Dedifferentiated amniotic fluid mesenchymal stem cell (primary cell): ENCODE results near the gene CAVIN4.

ENCODE experiments used
- DNase-seq: peaks from one replicate; pipeline ENCODE4 v3.0.0-alpha.2; 2016; ENCODE audit errors: extremely low spot score

CAVIN4 gene

DNA sequence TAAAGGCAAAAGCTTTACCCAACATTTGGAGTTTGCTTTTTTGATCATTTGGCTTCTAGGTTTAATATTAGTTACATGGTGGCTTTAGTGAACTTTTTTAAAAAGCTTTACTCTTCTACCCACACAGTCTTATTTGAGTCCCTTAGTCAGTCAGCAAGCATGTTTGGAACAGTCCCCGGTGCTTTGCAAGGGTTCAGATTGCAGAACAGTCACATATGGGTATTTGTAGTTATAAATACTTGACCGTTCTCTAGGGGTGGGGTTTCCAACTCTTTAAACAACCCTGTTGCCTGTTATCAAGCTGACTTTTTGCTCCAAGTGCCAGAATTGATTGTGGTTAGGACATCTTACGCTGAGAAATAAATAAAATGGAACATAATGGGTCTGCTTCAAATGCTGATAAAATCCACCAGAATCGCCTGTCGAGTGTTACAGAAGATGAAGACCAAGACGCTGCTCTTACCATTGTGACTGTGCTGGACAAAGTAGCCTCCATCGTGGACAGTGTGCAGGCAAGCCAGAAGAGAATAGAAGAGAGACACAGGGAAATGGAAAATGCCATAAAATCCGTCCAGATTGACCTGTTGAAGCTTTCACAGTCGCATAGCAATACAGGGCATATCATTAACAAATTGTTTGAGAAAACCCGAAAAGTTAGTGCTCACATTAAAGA lies at the start of gene CAVIN4:
Gene CAVIN4, plus strand, starts transcription at position 304 of the 673 bp plus-strand sequence. Its CDS starts 65 bp downstream, at position 369.
- peak; percentile 60 for DNase-seq

GRCh38 chr9:100534401-100534800 lies 43.5 kb upstream of the CAVIN4 start:
- no peak for DNase-seq

DNA sequence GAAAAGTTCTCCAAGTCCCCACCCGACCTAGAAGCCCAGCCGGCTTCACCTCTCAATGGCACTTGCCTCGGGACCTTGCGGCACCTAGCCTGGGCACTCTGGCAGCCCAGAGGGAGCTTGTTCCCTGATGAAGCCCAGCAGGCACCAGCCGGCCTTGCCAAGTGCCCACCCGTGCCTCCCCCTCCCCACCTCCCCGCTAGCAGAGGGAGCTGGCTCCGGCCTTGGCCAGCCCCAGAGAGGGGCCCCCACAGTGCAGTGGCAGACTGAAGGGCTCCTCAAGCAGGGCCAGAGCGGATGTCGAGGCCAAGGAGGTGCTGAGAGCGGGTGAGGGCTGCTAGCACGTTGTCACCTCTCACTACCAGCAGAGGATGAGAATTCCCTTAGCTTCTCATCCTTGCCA lies 37.6 kb upstream of the CAVIN4 start:
- no peak for DNase-seq

DNA sequence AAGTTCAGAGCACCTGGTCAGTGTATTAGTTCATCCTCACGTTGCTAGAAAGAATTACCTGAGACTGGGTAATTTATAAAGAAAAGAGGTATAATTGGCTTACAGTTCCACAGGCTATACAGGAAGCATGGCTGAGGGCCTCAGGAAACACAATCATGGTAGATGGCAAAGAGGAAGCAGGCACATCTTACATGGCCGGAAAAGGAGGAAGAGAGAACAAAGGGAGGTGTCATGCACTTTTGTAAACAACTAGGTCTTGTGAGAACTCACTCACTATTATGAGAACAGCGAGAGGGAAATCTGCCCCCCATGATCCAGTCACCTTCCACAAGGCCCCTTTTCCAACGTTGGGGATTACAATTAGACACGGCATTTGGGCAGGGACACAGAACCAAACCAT lies 28.8 kb upstream of the CAVIN4 start:
- no peak for DNase-seq

DNA sequence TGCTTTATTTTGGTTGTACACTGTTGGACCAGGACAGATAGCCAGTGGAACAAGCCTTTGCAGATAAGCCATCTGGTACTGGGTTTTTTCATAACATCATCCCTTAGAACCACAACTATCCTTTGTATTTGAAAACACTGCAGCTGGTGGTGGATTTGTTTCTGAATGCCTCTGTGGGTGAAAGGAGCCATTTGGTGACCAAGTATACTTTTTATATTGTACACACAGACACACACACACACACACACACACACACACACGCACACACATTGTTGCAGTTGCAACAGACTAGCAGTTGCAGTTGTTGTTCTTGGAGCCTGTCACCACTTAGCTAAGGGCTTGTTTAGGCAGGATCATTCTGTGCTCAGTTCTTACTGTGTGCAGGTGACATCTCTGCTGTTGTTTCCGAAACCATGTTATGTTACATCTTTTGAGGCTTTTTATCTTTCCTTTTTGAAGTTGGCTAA lies 22.9 kb upstream of the CAVIN4 start:
- DNase-seq = no peak

DNA sequence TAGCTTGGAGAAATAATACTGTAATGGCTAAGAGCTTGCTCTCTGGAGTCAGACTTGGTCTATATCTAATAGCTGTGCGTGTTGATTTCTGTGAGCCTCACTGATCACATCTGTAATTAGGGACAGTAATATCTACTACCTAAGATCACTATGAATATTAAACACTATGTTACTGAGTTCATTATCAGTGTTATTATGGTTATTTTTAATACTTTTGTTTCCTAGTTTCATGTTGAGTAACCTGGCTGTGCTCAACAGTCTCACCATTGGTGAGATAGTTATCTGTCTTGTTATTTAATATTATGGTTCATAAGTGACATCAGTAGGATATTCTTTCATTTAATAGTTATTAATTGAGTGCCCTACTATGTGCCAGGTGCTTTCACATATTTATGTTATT lies 22.4 kb upstream of the CAVIN4 start:
- DNase-seq = no peak

DNA sequence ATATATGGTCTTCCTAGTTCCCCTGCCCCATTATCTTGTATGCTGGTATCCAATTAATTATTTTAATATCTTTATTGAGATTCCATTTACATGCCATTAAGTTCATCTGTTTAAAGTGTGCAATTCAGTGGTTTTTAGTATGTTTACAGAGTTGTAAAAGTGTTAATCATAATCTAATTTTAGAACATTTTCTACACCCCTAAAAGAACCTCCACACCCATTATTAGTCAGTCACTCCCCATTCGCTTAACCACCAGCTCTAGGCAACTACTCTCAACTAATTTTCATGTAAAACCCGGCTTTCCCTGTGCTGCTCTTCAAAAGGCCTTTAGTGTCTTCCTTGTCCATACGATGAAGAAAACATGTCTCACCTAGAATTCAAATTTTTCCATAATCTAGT lies 20.8 kb upstream of the CAVIN4 start:
- DNase-seq = no peak

DNA sequence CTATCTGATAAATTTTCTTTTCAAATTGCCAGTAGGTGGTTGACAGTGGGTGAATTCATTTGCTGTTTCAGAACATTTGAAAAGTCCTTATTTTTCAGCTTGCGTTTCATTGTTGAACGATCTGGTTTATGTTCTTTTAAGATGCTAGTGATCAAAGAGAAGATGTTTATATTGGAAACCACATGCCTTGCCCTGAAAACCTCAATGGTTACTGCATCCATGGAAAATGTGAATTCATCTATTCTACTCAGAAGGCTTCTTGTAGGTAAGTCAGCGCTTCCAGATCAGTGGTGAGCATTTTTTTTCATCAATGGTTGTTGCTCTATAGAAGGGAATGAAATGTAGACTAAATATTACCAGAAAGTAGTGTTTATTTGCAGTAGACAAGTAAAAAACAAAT lies 16.6 kb upstream of the CAVIN4 start:
- DNase-seq = no peak

DNA sequence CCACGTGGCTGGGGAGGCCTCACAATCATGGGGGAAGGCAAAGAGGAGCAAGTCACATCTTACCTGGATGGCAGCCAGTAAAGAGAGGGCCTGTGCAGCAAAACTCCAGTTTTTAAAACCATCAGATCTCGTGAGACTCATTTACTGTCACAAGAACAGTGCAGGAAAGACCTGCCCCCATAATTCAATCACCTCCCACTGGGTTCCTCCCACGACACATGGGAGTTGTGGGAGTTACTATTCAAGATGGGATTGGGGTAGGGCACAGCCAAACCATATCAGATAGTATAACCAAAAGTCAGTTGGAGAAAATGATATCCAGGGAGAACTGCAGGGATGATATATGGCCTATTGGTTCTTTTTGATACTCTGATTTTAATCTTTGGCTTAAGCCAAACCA lies 10.0 kb upstream of the CAVIN4 start:
- DNase-seq = no peak

DNA sequence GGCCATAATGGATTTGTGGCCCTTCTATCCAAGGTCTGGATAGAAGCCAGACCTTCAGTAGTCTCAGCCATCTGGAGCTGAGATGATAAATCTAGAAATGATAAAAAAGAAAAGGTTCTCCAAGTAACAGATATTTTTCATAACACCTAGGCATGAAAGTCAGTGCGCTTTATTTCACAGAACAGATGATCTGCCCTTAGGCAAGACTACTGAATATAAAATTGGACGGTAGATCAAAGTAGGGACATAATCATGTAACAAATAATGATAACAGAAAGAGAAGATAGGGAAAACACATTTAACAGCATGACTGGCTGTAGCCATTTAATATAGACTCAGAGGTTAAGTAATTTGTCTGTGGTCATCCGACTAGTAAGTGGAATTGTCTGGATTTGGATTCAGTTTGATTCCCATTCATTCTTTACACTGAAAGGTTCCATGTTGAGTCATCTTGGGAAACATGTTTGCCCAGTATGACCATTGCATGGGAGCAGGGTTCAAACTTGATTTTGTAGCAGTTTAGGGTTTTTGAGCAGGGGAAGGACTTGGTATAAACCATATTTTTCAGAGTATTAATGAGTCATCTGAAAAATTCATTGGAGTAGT lies 4.1 kb upstream of the CAVIN4 start:
- no peak for DNase-seq

DNA sequence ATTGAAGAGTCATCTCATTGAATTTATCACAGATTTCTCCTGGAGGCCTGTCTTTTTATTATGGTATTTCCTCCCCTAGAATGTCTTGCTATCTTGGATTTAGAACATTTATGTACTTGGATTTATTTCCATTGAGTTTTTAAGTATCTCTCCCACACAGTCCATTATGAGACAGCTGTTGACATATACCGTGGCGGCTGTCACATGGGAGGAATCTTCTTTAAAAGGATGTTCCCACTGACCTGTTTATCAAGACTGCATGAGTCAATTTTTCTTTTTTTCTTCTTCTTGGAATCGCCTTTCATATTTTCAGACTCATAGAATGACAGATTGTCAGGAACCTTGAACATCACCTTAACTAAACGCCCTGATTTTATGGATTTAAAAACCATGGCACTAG lies 2.9 kb upstream of the CAVIN4 start:
- DNase-seq = no peak

GRCh38 chr9:100575765-100576386 lies 2.0 kb upstream of the CAVIN4 start:
- peak; percentile 60 for DNase-seq

DNA sequence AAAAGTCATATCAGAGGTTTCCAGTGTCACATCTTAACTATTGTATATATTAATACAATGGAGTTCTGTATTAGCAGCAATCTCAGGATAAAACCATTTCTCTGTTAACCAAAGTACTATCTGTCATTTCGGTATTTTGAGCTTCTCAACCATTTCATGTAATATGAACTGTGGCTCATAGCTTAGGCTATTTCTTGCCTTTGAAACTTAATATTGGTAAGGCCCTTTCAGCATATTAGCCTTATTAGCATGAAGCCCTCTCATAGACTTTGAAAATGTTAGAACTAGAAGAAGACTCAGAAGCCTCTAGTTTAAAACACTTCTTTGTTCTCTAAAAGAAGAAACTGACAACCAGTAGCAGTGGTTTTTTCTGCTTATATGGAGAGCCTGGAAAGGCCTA lies 731 bp downstream of the CAVIN4 start:
- DNase-seq = no peak

DNA sequence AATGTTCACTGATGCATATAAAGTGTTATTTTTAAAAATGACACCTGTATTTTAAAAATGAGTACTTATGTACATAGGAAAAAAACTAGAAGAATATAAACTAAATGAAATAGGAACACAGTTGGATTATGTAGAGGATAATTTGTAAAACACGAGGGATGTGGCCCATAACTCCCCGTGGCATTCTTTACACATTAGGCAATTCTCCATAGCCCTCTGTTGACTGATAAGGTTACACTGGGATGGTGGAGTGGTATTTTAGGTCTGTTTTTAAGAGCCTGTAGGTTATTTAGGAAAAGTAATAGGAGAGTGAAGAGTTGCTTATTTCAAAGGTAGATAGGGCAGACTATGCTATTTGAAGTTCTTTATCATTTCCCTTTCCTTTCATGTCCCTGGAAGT lies 1.8 kb downstream of the CAVIN4 start:
- DNase-seq = peak; percentile 52

- no peak for DNase-seq
These were observed 2.4 kb downstream of the CAVIN4 start for GRCh38 chr9:100580257-100580656.

GRCh38 chr9:100581081-100581480 lies 3.2 kb downstream of the CAVIN4 start:
- DNase-seq = no peak

- DNase-seq = no peak
These were observed 3.8 kb downstream of the CAVIN4 start for GRCh38 chr9:100581661-100582060.

GRCh38 chr9:100583014-100583802 lies 5.3 kb downstream of the CAVIN4 start:
- DNase-seq = no peak

DNA sequence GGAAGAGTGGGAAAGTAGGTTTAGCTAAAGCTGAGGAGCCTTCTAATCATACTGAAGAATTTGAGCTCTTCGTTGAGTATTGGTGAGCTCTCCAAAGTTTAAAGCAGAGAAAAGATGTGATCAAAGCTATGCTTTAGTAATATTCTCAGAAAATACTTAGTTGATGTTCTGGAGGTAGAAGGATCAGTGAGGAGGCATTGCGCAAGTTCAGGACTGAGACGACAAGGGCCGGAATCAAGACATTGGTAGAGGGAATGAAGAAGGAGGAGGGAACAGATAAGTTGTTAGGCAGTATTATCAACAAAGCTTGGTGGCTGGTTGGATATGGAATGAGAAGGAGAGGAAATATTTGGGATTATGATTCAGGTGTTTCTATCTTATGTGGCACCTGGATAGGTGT lies 7.1 kb downstream of the CAVIN4 start:
- no peak for DNase-seq

DNA sequence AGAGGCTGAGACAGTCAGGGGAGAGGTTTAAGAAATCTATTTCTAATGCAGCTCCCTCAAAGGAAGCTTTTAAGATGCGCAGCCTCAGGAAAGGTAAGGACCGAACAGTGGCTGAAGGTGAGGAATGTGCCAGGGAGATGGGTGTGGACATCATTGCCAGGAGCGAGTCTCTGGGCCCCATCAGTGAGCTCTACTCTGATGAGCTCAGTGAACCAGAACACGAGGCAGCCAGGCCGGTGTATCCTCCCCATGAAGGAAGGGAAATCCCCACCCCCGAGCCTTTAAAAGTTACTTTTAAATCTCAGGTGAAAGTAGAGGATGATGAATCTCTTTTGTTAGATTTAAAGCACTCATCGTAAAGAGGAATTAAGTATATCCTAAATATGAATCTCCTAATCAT lies 8.2 kb downstream of the CAVIN4 start:
- DNase-seq = no peak

DNA sequence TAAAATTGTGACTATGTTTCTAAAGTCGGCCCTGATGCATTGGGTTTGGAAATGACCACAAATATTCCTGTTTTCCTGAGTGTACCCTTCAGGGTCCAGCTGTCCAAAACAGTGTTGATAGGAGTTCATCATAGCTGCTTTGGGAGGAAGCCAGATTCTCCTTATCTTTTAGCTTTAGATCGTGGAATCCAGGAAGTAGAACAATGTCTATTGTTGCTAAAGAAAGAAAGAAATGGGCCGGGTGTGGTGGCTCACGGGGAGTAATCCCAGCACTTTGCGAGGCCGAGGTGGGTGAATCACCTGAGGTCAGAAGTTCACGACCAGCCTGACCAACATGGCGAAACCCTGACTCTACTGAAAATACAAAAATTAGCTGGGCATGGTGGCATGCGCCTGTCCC lies 9.5 kb downstream of the CAVIN4 start:
- no peak for DNase-seq

DNA sequence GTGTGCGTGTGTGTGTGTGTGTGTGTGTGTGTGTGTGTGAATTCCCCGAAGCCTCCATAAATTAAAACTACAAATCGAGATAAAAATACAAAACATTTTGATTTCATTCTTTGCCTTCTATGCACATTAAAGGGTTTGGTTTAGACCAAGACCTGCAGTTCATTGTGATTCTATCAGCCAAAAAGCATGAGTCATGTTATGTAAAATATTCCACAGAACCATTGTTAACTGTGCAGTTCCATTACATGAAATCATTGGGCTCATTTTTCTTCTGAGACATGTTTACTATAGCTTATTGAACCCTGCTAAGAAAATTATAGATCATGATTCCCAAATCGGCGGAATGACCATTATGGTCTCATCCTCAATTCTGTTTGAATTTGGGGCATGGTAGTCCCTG lies 11.7 kb downstream of the CAVIN4 start:
- no peak for DNase-seq

DNA sequence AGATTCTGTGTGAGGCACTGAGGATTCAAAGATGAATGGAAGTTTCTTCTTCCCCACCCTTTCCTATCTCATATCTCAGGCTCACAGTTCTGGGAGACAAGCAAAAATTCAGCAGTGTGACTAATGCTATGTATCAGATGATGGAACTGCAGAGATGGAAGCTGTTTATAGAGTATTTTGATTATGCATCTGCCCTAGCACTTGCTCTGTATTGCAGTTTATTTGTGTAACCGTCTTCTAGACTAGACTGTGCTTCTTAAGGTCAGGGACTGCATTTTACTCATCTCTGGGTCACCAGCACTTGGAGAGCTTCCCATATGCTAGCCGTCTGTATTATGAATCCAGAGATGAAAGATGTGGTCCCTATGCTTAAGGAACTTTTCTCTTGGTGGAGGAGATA lies 12.6 kb downstream of the CAVIN4 start:
- peak; percentile 34 for DNase-seq
